ENCODE results near the gene SPRED3.

- TF ChIP-seq CTCF (IDR thresholded peaks at IDR 0.05): no peak
- TF ChIP-seq POLR2A (IDR thresholded peaks at IDR 0.05): no peak
Observed at GRCh38 chr19:38351865-38352395, 36.6 kb upstream of the SPRED3 start.

All from thyroid gland (tissue), 4 donors.